HepG2 (cell line): ENCODE data around the gene CCDC74B. TPM values are rescaled to one million over a fixed set of nuclear protein-coding genes. Genes with fewer than 3 reads are reported as not detected.

Source experiments
- FOXA1 ChIP-seq, 2 experiments: fragments of 450-650 bp in 1 of 2; sonication (generic) in 1 of 2; formaldehyde crosslinking in 1 of 2; IDR thresholded peaks; 2 replicates each; pipeline versions ENCODE4 v1.4.0 to v1.6.1; 2016 to 2020; ENCODE audit warnings: missing genetic modification reagents in 1 of 2
- PHF20 ChIP-seq: sonication (generic); formaldehyde crosslinking; IDR thresholded peaks from 2 replicates; pipeline ENCODE4 v1.5.0; 2020; ENCODE audit warnings: mild to moderate bottlenecking, missing genetic modification reagents
- RAD21 ChIP-seq: fragments of 450-650 bp; formaldehyde crosslinking; IDR thresholded peaks from 2 replicates; pipeline ENCODE4 v1.5.0; 2020; ENCODE audit warnings: mild to moderate bottlenecking
- RAD51 ChIP-seq: fragments of 450-650 bp; IDR thresholded peaks from 2 replicates; pipeline ENCODE4 v1.6.1; 2016; ENCODE audit warnings: borderline replicate concordance
- ZBTB38 ChIP-seq: sonication (generic); formaldehyde crosslinking; IDR thresholded peaks from 2 replicates; pipeline ENCODE4 v1.5.1; 2020; ENCODE audit warnings: mild to moderate bottlenecking, missing genetic modification reagents
- ZNF224 ChIP-seq: sonication (generic); formaldehyde crosslinking; IDR thresholded peaks from 2 replicates; pipeline ENCODE4 v1.5.0; 2020; ENCODE audit warnings: mild to moderate bottlenecking, missing genetic modification reagents
- ZNF30 ChIP-seq: sonication (generic); formaldehyde crosslinking; IDR thresholded peaks from 2 replicates; pipeline ENCODE4 v1.5.0; 2020; ENCODE audit warnings: mild to moderate bottlenecking, missing genetic modification reagents
- polyA plus RNA-seq, 8 experiments: library from polyadenylated mRNA; depleted of rRNA in 3 of 8; stranded (reverse) in 7 of 8; unstranded in 1 of 8; fragments of >200 nt; fragmentation: Illumina TruSeq in 4 of 8; extraction: Trizol in 4 of 8; gene quantifications; 2 replicates each; pipeline versions ENCODE4 v1.2.1 to v1.2.3, GENCODE V29; 2011 to 2016; ENCODE audit warnings: low read depth in 4 of 8, missing spikeins in 1 of 8, mixed read lengths in 1 of 8; ENCODE audit not compliant: insufficient read depth in 1 of 8
- total RNA-seq, 5 experiments: library from RNA; depleted of rRNA; stranded (reverse); fragments of >200 nt; fragmentation: Illumina TruSeq; extraction: Trizol; gene quantifications; 2 replicates each; pipeline ENCODE4 v1.2.3, GENCODE V29; 2016; ENCODE audit warnings: low read depth in 1 of 5
- TF ChIP-seq, protein P1 (sequence below): sonication (generic); formaldehyde crosslinking; IDR thresholded peaks from 2 replicates; pipeline ENCODE4 v1.5.0; 2020; ENCODE audit warnings: mild to moderate bottlenecking, missing genetic modification reagents
- TF ChIP-seq, protein P2 (sequence below): sonication (generic); formaldehyde crosslinking; IDR thresholded peaks from 2 replicates; pipeline ENCODE4 v1.5.1; 2020; ENCODE audit warnings: missing genetic modification reagents, mild to moderate bottlenecking, borderline replicate concordance
- TF ChIP-seq, protein P3 (sequence below): sonication (generic); formaldehyde crosslinking; IDR thresholded peaks from 2 replicates; pipeline ENCODE4 v1.8.0; 2022; ENCODE audit warnings: missing genetic modification reagents, mild to moderate bottlenecking, borderline replicate concordance
- TF ChIP-seq, protein P4 (sequence below): sonication (generic); formaldehyde crosslinking; IDR thresholded peaks from 2 replicates; pipeline ENCODE4 v1.4.0; 2020; ENCODE audit warnings: missing genetic modification reagents
- TF ChIP-seq, protein P5 (sequence below): sonication (generic); formaldehyde crosslinking; IDR thresholded peaks from 2 replicates; pipeline ENCODE4 v1.4.0; 2020; ENCODE audit warnings: missing genetic modification reagents

CCDC74B gene
- total and polyA plus RNA-seq, 2 of the 13 experiments (the other 11 are each of a cell fraction or from before 2014, with no cell fraction given): 0.07 to 0.11 TPM

DNA sequence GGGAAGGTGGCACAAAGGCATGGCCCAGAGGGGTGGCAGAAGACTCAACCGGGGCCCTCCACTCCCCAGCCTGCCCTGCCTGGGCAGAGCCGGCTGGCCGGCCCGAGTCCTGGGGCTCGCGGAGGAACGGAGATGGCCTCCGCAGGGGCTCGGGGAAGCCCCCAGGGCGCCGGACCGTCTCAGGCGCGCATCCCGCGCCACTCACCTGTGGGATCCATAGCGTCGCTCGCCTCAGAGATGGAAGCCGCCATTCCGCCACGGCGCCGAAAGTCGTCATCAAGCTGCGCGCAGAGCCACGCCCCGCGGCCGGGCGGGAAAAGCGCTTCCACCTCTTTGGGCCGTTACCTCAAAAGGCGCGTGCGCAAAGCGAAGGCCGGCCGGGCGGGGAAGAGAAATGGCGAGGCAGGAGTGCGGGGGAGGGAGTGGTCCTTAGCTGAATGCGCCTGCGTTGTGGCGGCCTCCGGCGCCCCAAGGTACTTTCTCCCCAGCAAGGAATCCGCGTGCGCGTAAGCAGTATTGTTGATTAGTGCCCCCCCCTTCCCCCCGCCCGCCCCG is 36.5 kb upstream of the CCDC74B start, which contains the start of gene SMPD4 (continued):
- TF ChIP-seq, protein P1, sequence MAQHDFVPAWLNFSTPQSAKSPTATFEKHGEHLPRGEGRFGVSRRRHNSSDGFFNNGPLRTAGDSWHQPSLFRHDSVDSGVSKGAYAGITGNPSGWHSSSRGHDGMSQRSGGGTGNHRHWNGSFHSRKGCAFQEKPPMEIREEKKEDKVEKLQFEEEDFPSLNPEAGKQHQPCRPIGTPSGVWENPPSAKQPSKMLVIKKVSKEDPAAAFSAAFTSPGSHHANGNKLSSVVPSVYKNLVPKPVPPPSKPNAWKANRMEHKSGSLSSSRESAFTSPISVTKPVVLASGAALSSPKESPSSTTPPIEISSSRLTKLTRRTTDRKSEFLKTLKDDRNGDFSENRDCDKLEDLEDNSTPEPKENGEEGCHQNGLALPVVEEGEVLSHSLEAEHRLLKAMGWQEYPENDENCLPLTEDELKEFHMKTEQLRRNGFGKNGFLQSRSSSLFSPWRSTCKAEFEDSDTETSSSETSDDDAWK (CRISPR knock-in tag): no peak
- TF ChIP-seq FOXA1 (IDR thresholded peaks at IDR 0.05): no peak
- no peak for TF ChIP-seq FOXA1 (CRISPR knock-in tag; IDR thresholded peaks at IDR 0.05)
- peak; percentile 97 for TF ChIP-seq PHF20
- peak; percentile 58; the same call in 1 of the 2 replicates for TF ChIP-seq ZBTB38 (CRISPR knock-in tag)
- TF ChIP-seq, protein P2, sequence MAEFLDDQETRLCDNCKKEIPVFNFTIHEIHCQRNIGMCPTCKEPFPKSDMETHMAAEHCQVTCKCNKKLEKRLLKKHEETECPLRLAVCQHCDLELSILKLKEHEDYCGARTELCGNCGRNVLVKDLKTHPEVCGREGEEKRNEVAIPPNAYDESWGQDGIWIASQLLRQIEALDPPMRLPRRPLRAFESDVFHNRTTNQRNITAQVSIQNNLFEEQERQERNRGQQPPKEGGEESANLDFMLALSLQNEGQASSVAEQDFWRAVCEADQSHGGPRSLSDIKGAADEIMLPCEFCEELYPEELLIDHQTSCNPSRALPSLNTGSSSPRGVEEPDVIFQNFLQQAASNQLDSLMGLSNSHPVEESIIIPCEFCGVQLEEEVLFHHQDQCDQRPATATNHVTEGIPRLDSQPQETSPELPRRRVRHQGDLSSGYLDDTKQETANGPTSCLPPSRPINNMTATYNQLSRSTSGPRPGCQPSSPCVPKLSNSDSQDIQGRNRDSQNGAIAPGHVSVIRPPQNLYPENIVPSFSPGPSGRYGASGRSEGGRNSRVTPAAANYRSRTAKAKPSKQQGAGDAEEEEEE: peak; percentile 48; the same call in 1 of the 2 replicates
- TF ChIP-seq, protein P3, sequence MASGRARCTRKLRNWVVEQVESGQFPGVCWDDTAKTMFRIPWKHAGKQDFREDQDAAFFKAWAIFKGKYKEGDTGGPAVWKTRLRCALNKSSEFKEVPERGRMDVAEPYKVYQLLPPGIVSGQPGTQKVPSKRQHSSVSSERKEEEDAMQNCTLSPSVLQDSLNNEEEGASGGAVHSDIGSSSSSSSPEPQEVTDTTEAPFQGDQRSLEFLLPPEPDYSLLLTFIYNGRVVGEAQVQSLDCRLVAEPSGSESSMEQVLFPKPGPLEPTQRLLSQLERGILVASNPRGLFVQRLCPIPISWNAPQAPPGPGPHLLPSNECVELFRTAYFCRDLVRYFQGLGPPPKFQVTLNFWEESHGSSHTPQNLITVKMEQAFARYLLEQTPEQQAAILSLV (CRISPR knock-in tag): no peak; the same call in 1 of the 2 replicates
- TF ChIP-seq RAD21: no peak
- TF ChIP-seq ZNF224 (CRISPR knock-in tag): 0 out of 2 replicates have a peak, but pooled peaks have one; percentile 40
- 0 out of 2 replicates have a peak, but pooled peaks have one; percentile 43 for TF ChIP-seq ZNF30 (CRISPR knock-in tag)
- TF ChIP-seq, protein P4, sequence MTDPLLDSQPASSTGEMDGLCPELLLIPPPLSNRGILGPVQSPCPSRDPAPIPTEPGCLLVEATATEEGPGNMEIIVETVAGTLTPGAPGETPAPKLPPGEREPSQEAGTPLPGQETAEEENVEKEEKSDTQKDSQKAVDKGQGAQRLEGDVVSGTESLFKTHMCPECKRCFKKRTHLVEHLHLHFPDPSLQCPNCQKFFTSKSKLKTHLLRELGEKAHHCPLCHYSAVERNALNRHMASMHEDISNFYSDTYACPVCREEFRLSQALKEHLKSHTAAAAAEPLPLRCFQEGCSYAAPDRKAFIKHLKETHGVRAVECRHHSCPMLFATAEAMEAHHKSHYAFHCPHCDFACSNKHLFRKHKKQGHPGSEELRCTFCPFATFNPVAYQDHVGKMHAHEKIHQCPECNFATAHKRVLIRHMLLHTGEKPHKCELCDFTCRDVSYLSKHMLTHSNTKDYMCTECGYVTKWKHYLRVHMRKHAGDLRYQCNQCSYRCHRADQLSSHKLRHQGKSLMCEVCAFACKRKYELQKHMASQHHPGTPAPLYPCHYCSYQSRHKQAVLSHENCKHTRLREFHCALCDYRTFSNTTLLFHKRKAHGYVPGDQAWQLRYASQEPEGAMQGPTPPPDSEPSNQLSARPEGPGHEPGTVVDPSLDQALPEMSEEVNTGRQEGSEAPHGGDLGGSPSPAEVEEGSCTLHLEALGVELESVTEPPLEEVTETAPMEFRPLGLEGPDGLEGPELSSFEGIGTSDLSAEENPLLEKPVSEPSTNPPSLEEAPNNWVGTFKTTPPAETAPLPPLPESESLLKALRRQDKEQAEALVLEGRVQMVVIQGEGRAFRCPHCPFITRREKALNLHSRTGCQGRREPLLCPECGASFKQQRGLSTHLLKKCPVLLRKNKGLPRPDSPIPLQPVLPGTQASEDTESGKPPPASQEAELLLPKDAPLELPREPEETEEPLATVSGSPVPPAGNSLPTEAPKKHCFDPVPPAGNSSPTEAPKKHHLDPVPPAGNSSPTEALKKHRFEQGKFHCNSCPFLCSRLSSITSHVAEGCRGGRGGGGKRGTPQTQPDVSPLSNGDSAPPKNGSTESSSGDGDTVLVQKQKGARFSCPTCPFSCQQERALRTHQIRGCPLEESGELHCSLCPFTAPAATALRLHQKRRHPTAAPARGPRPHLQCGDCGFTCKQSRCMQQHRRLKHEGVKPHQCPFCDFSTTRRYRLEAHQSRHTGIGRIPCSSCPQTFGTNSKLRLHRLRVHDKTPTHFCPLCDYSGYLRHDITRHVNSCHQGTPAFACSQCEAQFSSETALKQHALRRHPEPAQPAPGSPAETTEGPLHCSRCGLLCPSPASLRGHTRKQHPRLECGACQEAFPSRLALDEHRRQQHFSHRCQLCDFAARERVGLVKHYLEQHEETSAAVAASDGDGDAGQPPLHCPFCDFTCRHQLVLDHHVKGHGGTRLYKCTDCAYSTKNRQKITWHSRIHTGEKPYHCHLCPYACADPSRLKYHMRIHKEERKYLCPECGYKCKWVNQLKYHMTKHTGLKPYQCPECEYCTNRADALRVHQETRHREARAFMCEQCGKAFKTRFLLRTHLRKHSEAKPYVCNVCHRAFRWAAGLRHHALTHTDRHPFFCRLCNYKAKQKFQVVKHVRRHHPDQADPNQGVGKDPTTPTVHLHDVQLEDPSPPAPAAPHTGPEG (CRISPR knock-in tag): peak; percentile 11; the same call in 1 of the 2 replicates
- no peak for TF ChIP-seq RAD51
- TF ChIP-seq, protein P5, sequence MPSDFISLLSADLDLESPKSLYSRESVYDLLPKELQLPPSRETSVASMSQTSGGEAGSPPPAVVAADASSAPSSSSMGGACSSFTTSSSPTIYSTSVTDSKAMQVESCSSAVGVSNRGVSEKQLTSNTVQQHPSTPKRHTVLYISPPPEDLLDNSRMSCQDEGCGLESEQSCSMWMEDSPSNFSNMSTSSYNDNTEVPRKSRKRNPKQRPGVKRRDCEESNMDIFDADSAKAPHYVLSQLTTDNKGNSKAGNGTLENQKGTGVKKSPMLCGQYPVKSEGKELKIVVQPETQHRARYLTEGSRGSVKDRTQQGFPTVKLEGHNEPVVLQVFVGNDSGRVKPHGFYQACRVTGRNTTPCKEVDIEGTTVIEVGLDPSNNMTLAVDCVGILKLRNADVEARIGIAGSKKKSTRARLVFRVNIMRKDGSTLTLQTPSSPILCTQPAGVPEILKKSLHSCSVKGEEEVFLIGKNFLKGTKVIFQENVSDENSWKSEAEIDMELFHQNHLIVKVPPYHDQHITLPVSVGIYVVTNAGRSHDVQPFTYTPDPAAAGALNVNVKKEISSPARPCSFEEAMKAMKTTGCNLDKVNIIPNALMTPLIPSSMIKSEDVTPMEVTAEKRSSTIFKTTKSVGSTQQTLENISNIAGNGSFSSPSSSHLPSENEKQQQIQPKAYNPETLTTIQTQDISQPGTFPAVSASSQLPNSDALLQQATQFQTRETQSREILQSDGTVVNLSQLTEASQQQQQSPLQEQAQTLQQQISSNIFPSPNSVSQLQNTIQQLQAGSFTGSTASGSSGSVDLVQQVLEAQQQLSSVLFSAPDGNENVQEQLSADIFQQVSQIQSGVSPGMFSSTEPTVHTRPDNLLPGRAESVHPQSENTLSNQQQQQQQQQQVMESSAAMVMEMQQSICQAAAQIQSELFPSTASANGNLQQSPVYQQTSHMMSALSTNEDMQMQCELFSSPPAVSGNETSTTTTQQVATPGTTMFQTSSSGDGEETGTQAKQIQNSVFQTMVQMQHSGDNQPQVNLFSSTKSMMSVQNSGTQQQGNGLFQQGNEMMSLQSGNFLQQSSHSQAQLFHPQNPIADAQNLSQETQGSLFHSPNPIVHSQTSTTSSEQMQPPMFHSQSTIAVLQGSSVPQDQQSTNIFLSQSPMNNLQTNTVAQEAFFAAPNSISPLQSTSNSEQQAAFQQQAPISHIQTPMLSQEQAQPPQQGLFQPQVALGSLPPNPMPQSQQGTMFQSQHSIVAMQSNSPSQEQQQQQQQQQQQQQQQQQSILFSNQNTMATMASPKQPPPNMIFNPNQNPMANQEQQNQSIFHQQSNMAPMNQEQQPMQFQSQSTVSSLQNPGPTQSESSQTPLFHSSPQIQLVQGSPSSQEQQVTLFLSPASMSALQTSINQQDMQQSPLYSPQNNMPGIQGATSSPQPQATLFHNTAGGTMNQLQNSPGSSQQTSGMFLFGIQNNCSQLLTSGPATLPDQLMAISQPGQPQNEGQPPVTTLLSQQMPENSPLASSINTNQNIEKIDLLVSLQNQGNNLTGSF (CRISPR knock-in tag): peak; percentile 72
